Choroid plexus epithelial cell (primary cell): ENCODE data around the gene CALD1.

Source experiments
- DNase-seq: peaks from one replicate; pipeline ENCODE4 v3.0.0-alpha.2; 2010; ENCODE audit warnings: low read depth
- H3K4me3 ChIP-seq: 2 replicates; pipeline ENCODE4 v1.5.1; 2011; ENCODE audit warnings: low read depth, mild to moderate bottlenecking, control low read depth, low read length, moderate library complexity
- CTCF ChIP-seq: conservative IDR thresholded peaks from 2 replicates; pipeline ENCODE4 v1.5.1; 2011; ENCODE audit warnings: low read depth, mild to moderate bottlenecking, control low read depth, inconsistent platforms, low read length, moderate library complexity

The CALD1 gene

GRCh38 chr7:134935701-134936100 is 156.3 kb downstream of the CALD1 start:
- H3K4me3 ChIP-seq = no peak overlapping the region
- DNase-seq = peak; percentile 44
- no peak for TF ChIP-seq CTCF

- H3K4me3 ChIP-seq = no peak overlapping the region
- TF ChIP-seq CTCF = no peak
- DNase-seq = peak; percentile 16
Measured at GRCh38 chr7:134936893-134937510, 157.6 kb downstream of the CALD1 start.

GRCh38 chr7:134938141-134938540 is 158.7 kb downstream of the CALD1 start:
- no peak for TF ChIP-seq CTCF
- no peak for DNase-seq
- H3K4me3 ChIP-seq = no peak overlapping the region

- H3K4me3 ChIP-seq = no peak overlapping the region
- no peak for DNase-seq
- TF ChIP-seq CTCF = no peak
Measured at GRCh38 chr7:134939136-134939535, 159.7 kb downstream of the CALD1 start.

- no peak for TF ChIP-seq CTCF
- no peak overlapping the region for H3K4me3 ChIP-seq
- DNase-seq = no peak
Measured at GRCh38 chr7:134940729-134941128, 161.3 kb downstream of the CALD1 start.

GRCh38 chr7:134941185-134941900 is 161.9 kb downstream of the CALD1 start:
- H3K4me3 ChIP-seq = no peak overlapping the region
- peak; percentile 79 for DNase-seq
- TF ChIP-seq CTCF = no peak

GRCh38 chr7:134941952-134942351 is 162.5 kb downstream of the CALD1 start:
- H3K4me3 ChIP-seq = no peak overlapping the region
- TF ChIP-seq CTCF = no peak
- DNase-seq = peak; percentile 23
